ENCODE results near the gene CD84.
"Not testable (repeated sequence)": the region's sequence is repeated elsewhere in the genome, so short reads cannot be mapped to it uniquely, and the experiment has no call there.

The CD84 gene

DNA sequence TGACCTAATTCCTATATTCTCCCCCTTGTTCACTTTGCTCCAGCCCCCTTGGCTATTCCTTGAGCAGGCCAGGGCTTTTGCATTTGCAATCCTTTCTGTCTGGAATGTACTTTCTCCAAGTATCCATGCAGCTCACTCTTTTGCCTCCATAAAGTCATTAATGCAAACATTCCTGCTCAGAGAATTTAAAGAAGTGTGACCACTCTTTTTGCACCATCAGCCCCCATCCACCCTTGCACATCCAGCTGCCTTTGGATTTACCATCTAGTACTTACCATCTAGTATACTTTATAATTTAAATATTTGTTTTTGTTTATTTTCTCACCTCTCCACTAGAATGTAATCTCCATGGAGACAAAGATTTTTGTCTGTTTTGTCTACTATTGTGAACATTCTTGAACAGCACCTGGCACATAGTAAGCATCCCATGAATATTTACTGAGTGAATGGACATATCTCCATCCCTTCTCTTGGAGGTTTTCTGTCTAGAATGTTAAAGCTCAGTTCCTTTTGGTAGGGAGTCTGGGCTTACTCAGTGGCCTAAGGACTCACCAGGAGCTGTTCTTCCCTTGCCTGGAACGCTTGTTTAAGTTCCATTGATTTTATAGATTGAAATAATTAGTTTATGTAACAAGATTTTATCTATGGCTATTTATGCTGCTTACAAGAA, 78.8 kb downstream of the CD84 start:
- no peak for DNase-seq (ENCODE audit: low spot score)

DNA sequence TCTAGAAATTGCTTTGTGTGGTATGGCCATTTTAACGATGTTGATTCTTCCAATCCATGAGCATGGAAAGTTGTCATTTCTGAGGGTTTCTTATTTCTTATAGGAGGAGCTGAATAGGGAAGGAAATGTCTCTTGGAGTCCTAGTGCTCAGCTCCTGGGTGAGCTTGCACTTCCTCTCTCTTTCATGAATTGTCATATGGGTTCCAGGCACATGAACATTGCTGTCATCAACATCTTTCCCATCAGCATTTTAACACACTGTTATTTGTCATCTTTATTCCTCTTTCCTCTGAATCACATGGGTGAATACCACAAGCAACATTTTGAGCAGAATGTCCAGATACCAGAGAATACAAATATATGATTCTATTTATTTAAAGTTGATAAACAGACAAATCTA, 79.7 kb downstream of the CD84 start:
- no peak for DNase-seq (ENCODE audit: low spot score)

DNA sequence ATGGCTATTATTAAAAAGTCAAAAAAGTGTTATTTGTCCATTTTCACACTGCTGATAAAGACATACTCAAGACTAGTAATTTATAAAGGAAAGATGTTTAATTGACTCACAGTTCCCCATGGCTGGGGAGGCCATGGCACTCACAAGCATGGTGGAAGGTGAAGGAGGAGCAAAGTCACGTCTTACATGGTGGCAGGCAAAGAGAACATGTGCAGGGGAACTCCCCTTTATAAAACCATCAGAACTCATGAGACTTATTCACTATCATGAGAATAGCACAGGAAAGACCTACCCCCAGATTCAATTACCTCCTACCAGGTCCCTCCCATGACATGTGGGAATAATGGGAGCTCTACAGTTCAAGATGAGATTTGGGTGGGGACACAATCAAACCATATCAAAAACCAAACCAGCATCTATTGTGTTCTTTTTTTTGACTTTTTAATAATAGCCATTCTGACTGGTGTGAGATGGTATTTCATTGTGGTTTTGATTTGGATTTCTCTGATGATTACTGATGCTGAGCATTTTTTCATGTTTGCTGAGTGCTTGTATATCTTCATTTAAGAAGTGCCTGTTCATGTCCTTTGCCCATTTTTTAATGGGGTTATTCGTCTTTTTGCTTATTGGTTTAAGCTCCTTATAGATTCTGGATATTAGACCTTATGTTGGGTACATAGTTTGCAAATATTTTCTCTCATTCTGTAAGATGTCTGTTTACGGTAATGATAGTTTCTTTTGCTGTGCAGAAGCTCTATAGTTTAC, 80.8 kb downstream of the CD84 start:
- not testable (repeated sequence) for DNase-seq (ENCODE audit: low spot score)

DNA sequence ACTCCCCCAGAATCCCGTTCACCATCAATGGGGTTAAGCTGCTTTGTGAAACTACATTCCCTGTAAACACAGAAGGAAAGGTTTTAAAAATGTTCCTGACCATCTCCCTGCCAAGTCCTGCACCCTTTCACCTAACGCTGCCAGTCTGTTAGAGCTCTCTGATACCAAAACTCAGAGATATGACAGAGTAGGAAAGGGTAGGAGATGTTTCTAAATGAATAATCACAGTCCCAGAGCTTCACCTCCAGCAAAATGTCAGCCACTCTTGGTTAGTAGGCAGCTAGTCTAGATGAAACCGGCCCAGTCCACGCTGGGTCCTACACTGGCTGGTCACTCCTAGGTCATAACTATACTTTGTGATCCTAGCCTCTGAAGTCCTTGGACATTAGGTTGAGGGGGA, 83.0 kb downstream of the CD84 start:
- DNase-seq (ENCODE audit: low spot score), result no peak

DNA sequence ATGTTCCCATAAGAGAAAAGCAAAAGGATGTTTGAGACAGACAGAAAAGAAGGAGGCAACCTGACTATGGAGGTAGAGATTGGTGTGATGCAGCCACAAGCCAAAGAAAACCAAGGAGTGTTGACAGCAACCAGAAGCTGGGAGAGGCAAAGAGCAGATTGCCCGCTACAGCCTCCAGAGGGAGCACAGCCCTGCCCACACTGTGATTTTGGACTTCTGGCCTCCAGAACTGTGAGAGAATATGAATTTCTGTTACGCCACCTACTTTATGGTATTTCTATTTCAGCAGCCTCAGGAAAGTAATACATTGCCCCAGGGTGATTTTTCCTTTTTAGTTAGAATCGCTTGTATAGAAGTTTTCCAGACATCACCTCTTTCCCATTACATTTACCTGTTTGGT, 84.7 kb downstream of the CD84 start:
- no peak for DNase-seq (ENCODE audit: low spot score)

DNA sequence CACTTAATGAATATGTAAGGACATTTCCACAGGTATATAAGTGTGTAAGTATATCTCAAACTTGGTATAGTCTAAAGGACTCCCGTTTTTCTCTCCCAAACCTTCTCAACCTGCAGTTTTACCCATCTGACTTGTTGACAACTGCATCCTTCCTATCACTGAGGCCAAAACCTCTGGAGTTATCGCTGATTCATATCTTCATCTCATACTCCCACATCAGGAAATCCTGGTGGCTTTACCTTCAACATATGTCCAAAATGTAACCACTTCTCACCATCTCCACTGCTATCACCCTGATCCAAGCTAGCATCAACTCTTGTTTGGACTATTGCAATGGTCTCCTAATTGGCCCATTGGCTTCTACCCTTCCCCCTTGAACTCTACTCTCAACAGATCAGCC, 86.7 kb downstream of the CD84 start:
- no peak for DNase-seq (ENCODE audit: low spot score)

DNA sequence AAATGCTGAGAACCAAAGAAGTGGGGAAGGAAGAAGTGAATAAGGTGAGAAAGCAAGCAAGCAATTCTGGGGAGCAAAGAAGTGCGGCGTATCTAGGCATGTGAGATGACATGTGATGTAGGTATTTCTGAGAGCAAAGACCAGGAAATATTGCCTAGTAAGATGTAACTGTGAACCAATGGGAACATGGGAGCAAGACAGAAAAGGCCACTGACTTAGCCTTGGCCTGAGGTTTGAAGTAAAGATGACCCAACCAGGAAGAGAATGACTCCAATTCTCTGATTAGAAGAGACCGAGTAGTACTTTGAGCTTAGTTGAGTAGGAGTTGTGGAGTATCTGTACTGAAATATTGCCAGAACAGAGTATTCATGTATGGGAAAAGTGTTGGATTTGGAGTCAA, 87.3 kb downstream of the CD84 start:
- no peak for DNase-seq (ENCODE audit: low spot score)
